NCI-H2227 (cell line): ENCODE measurements around the gene BRINP3.
"Not testable (repeated sequence)": the region's sequence is repeated elsewhere in the genome, so short reads cannot be mapped to it uniquely, and the experiment has no call there.

ENCODE experiments used
- DNase-seq: peaks from one replicate; lab custom pipeline; 2025; ENCODE audit not compliant: unreplicated experiment; lab: John Stamatoyannopoulos, UW

Gene BRINP3

DNA sequence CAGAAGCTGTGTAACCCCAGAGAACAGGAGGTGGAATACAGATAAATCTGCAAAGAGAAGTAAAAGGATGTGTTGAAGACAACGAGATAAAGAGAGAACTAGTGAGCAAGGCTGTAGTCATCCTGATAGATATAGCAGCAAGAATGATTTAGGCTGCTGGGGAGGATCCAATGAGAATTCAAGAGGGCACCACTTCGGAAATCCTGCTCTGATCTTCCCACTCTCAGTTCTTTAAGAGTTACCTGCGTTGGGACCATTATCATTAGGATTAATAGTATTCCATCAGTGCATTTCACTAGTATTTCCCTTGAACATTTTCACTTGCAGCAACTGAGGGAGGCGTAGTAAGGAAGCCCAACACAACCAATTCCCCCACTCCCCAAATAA lies at the start of gene BRINP3:
BRINP3 (minus strand) TSS at position 103 of the 387 bp plus-strand sequence.
- DNase-seq: peak; percentile 34

DNA sequence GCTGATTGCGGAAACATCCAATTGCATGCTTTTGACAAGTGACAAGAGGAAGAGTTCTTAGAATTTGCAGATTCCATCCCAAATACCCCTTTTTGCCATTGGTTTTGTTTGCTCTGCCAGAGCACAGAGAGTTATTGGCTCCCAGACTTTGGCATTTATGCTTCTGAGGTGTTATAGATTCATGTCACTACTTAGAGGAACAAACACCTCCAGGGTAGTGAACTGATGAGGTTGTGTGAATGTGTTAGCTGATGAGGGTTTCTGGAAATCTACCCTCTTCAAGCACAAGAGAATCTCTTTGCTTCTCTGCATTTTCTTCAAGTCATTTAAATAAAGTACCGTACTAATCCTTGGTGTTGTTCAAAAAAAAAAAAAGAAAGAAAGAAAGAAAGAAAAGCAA lies 33.9 kb upstream of the BRINP3 start:
- no peak for DNase-seq

DNA sequence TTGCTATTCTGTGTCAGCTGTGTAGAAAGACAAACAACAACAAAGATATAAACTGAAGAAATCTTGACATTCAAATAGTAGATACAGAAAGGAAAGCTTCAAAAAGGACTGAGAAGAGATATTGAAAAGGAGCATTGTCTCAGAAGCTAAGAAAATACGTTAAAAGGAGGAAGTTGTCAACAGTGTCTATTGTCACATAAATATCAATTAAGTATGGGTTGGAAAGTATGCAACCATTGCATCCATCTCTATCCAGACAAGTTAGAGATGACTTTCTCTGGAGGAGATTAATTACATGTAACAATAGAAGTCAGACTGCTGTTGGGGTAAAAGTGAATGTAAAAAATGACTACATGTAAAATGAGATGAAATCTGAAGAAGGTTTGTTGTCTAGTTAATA lies 29.7 kb upstream of the BRINP3 start:
- no peak for DNase-seq

DNA sequence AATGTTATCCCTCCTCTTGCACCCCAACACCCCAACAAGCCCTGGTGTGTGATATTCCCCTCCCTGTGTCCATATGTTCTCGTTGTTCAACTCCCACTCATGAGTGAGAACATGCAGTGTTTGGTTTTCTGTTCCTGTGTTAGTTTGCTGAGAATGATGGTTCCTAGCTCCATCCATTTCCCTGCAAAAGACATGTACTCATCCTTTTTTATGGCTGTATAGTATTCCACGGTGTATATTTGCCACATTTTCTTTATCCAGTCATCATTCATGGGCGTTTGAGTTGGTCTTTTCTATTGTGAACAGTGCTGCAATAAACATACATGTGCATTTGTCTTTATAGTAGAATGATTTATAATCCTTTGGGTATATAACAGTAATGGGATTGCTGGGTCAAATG lies 26.9 kb upstream of the BRINP3 start:
- not testable (repeated sequence) for DNase-seq

DNA sequence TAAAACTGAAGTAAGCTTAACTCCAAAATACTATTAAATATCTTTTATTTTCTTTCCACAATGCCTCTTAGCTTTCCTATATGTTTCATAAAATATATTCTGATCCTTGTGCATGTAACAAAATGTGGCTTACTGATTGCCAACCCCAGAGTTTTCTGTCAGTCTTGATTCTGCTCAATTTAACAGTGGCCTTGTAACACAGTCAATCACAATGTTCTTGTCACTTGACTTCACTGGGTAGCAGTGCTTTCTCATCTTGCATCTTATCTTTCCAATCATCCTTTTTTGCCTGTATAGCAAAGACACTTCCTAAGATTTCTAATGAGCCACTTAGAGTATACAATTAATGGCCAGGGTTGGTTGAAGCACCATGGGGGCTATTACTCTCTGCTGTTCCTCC lies 19.9 kb upstream of the BRINP3 start:
- DNase-seq: no peak

DNA sequence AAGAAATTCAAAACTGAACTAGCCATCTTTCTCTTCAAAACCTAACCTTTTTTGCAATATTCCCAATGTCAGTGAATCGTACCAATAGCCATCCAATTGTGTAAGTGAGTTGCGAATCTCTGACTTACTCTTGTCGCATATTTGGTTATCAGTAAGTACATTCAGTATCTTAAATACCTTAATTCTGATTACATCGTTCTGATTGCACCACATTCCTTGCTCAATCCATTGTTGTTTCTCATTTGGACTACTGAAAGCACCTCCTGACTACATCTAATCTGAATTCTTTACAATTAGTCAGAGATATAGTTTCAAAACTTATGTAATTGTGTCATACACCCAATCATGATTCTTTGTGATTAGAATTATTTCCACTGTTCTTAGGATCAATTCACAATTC lies 16.8 kb upstream of the BRINP3 start:
- DNase-seq: no peak

DNA sequence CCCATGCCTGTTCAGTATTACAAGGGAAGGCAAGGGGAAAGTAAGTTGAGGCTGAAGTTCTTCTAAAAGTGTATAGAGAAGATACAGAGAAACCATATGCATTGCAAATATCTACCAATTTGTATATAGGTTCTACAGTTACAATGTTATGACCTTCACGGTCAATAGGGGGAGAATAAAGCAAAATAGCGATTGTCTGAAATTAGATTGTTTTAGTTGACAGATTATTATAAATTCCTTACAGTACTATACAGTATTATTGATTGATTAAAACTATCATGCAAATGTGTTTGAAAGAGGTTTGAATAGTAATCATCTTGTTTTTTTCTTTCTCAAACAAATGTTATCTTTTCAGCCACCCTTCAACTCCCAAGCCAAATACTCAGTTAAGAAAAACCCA lies 13.7 kb upstream of the BRINP3 start:
- no peak for DNase-seq

DNA sequence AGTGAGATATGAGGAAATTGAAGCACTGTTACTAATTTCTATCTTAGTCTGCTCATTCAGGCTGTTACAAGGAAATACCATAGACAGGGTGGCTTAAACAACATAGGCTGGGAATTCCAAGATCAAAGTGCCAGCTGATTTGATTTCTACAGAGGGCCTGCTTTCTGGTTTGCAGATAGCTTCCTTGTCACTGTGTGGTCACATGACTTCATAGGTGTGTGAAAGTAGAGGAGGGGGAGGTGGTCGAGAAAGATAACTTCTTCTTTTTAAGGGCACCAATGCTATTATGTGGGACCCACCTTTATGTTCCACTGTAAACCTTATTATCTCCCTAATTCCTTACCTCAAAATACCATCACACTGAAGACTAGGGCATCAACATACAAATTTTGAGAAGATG lies 6.4 kb upstream of the BRINP3 start:
- no peak for DNase-seq

DNA sequence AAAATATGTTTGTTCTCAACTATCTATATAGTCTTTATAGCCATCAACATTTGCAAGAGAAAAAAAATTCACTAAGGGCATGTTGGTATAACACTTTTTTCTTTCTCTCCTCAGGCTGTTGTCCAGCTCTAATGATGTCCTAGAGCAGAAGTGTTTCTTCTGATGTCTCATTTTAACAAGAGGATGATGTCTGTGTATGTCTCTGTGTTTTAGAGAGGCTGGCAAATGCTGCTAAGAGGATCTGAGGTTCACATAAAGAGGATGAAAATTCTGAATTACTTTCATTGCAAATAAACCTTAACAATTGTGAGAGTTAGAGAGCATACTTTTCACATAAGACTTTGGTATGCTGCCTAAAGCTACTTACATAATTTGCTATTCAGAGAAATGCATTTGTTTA lies 2.6 kb upstream of the BRINP3 start:
- no peak for DNase-seq

DNA sequence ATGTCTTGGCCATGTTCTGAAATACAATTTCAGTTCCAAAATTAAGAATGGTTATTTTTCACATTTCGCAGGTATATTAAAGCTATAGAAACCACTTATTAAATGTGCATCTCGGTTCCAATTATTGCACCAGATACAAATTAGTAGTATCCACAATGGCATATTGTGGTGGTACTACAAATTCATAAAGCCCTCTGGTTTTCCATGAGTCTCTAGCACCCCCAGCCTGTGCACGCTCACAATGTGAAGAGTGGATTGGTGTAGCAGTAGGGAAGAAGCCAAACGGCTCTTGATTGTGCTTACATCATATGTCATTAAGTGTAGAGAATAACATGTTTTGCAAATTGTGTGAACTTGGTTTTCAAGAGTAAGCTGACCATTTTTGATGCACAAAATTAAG lies 1.9 kb upstream of the BRINP3 start:
- peak; percentile 46 for DNase-seq

DNA sequence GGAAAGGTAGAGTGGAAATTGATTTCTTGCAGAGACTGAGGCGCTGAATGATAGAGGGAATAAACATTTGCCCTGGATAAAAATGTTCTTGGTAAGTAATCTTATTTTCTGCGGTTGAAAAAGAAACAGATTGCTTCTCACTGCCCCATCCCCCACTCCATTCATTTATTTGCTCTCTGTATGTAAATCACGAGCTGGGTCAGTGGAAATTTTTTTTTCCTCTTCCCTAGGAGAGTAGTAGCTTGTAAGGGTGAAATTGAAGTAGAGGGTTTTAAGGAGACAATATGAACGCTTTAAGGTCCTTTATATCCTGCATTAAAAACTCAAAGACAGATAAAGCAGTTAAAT lies 1.4 kb upstream of the BRINP3 start:
- DNase-seq: peak; percentile 66

DNA sequence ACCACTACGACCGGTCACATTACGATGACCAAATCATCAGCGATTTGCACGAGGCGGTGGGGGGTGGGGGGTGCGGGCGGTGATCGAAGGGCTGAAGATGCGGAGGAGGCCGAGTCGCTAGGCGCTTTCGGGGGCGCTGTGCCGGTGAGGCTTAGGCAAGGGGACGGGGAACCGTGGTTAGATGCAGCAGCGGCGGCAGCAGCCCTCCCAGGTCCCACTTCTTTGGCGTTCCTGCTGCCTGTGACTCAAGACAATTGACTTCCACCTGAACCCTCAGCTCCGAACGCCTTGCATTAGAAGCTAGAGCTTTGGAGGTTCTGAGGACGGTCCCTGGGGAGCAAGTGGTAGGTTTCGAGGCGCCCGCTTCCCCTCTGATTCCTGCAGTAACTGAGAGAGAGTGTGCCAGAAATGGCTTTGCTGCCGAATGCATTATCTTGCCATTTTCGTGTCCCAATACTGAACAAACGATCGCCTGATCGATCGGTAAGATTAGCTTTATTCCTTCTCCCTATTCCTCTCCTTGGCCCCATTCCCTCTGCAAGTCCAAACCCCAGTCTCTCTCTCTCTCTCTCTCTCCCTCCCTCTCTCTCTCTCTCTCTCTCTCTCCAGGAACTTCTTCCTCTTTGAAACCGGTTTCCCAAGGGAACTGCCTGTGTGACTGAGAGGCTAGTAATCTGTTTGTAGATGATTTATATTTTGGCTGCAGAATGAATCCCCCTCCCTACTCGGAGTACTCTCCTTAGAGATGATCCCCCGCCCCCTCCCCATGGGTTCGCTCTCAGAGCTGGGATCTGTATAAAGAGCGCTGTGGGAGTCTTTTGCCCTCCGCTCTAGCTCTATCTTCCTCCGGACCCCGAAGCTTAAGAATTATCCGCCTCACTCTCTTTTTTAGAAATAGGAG lies 735 bp upstream of the BRINP3 start:
- DNase-seq: peak; percentile 71

DNA sequence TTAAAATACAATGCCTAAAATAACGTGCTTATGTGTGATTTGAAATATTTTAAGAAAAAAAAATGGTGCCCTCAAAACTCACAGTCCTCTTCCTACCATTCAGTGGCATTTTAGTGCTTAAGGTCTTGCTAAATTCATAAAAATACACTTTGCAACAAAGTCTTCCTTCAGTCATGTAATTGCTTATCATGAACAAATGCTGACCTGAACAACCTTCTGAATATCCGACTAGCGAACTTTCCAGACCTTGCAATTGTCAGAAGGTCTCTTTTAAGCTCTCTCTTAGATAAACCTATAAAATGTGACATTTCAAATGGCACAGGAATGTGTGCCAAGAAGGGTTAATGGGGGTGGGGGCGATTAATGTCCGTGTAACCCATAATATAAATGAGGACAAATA lies 858 bp downstream of the BRINP3 start:
- DNase-seq: no peak

DNA sequence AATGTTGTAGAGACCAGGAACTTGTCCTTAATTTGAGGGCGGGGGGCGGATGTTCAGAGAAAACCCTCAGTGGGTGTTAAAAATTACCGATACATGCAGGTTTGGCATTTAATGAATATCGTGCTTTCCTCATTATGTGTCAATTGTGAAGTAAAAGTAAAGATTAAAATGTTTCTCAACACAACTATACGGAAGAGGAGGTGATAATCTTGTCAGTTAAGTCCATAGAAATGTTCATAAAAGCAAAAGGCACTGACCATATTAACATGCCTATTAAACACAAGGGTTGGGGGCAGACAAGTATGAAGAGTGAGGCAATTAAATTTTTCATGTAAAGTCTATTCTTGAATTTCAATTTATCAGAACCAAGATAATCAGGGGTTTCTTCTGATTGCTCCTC lies 1.3 kb downstream of the BRINP3 start:
- DNase-seq: no peak

DNA sequence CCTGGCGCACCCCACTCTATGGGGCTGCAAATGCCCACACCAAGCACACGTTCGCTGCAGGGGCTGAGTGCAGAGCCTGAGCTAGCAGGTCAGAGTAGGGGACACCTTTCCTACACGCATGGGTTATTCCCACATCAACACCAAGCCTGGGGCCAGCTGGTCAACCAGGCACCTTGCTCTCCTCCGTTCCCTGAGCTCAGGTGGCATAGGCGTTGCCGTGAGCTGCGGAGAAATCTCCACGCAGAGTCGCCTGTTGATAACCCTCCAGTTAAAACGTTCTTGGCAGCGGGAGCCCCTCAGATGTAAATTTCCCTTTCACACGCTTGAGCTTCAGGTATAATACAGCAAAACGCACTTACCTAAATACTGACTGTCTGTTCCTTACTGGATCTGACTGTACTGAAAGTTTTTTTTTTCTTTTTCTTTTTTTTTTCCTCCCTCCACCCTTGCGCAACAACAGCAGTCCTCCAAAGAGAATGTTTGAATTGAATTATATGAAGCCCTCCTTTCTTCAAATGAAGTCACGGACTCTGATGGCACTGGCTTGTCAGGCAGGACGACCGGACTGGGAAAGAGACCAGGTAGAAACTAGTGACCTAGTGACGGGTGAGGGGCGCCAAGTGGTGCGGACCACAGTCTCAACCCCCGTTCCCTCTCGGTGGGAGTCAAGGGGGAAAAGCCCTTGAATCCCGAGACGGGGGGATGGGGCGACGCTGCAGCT lies 2.1 kb downstream of the BRINP3 start:
- peak; percentile 52 for DNase-seq

DNA sequence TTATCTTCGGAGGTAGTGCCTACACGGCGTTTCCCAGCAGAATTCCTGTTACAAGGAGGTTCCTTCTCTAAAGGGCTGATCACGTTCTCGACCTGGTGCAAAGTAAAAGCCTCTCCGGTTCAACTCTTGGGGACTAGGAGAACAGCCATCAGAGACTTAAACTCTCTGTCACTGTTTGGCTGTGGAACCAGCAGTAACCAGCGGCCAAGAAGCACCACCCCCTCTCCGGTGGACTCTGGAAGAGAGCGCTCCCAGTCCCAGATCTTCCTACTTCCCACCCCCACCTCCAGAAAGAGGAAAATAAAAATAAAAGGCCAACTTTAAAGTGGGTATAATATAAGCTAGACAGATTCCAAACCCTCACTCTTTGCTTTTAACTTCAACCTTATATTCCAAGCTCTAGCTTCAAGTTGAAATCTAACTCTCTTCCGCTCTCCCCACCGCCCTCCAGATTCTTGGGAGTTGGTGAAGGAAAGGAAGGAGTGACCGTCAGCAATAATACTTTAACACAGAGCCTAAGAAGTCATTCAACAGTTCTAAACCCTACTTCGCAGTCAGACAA lies 2.9 kb downstream of the BRINP3 start:
- DNase-seq: peak; percentile 23

DNA sequence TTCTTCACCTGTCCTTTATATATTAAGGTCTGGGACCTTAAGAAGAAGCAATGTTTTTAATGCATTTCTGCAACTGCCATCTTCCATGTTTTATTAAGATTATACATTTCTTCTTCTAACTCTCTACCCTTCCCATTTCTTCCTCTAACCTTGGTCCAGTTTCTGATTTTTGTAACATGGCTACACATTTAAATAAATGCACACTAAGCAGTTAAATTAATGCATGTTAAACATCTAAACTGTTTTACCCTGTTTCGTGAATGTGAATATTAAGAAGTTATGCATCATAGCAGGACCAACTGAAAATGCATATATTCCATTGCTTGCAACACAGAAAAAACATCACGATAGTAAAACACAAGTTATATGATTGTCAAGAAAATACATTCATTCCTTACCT lies 3.7 kb downstream of the BRINP3 start:
- no peak for DNase-seq

DNA sequence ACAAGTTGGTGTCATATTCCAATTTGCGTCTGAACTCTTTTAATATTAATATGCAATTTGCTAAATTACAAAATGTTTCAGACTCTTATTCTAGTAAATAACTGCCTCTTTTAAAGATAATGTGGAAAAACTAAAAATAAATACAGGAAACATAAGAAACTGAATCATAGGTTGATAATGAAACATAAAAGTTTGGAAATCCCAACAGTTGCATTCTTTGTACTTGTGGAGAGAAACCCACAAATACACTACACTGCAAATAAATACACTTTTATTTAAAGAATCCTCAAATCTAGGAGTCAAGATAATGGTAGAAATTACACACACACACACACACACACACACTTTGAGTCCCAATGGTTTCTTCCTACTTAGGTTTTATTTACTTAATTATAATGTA lies 5.2 kb downstream of the BRINP3 start:
- DNase-seq: no peak

DNA sequence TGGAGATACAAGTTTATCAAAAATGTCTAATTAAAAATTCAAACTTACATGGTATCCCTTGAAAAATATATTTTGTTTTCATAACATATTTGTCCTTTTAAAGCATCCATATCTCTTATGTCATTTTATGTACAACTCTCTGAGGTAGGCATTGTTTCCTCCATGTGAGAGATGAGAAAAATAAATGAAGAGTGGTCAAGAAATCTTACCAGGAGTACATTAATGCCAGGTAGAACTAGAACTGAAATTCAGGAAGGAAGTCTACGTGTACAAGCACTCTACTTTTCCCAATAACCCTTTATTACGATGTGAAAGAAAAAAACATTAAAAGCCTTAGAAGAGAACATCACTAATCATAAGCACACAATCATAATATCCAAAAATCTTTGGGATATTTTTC lies 5.6 kb downstream of the BRINP3 start:
- DNase-seq: no peak

DNA sequence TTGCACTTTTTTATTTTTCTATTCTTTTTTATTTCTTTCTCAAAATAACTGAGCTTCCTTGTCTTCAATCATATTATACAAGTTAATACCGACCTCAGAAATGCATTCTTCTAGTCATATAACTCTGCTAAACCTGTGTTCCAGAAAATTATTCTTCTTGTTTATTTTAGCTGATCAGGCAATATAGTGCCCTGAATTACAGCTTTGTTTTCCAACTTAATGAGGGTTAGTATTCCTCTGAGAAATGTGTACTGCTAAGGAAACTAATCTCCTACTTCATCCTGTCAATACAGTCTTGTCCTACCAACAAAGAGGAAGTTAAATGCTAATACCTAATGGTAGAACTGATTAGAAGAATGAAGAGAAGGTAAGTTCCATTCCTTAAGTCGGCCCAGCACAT lies 13.0 kb downstream of the BRINP3 start:
- no peak for DNase-seq

DNA sequence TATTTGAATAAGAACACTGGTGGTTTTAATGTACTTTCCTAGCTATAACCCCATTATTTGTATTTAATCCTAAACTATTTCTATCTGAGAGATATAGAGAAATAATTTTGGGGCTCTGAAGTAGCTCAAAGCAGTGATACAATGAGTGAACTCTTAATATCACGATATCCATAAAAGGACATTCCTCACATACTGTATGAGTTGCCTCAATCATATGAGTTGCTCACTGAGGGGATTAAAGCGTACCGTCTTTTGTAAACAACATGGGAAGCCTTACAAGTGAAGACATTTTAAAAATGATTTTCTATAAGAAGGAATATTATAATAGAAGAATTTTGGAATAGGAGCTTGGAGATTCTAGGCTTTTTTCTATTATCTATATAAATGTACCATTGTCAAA lies 21.5 kb downstream of the BRINP3 start:
- no peak for DNase-seq

DNA sequence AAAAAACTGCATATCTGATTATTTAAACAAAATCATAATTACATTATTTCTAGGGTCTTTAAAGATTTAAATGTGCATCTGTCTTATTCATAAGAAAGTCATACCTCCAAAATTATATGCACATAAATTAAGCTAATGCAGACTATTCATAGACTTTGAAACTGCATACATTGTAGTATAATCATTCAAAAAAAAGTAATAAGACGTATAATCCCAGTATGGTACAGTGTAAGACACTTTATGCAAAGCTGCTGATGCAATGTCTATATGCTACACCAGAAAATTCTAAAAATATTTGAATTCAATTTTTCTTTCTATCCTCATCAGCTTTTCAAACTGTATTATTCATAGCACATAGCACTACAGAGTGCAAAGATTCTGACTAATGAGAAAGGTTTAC lies 22.0 kb downstream of the BRINP3 start:
- no peak for DNase-seq
